GM18499 (cell line): Measurements from ENCODE around the gene SPEF1.

Source experiments
- ATAC-seq: cut with Tn5 transposase; IDR thresholded peaks from one replicate; pipeline ENCODE4 v1.9.1; 2021; ENCODE audit warnings: moderate number of reproducible peaks; ENCODE audit not compliant: insufficient read depth, unreplicated experiment

SPEF1 gene

GRCh38 chr20:3734111-3734843 lies 47.0 kb downstream of the SPEF1 start:
- no peak for ATAC-seq

- ATAC-seq: no peak
Measured at GRCh38 chr20:3733119-3733995, 47.9 kb downstream of the SPEF1 start.

GRCh38 chr20:3732327-3733118 lies 48.7 kb downstream of the SPEF1 start, which contains the start of gene HSPA12B:
Gene HSPA12B (plus strand): TSS chr20:3732685. CDS start chr20:3738675, 5,990 bp downstream.
- ATAC-seq: no peak

DNA sequence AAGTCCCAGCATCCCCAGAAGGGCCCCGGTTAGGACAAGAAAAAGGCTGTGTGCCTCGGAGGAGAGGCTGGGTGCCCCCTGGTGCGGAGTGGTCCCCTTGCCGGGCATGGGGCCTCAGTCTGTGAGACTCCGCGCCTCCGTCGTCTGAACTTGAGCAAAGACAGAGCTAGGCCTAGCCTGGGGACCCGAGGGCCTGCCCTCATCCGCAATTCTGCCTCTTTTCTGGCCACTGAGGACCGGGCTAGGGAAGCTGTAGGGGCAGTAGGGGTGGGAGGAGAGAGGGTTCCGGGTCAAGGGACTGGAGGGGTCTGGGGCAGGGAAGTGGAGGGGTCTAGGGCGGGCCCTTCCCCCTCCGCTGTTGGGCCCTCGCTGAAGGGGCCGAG lies 49.3 kb downstream of the SPEF1 start:
- no peak for ATAC-seq

- ATAC-seq: no peak
Measured at GRCh38 chr20:3730803-3731672, 50.2 kb downstream of the SPEF1 start.

DNA sequence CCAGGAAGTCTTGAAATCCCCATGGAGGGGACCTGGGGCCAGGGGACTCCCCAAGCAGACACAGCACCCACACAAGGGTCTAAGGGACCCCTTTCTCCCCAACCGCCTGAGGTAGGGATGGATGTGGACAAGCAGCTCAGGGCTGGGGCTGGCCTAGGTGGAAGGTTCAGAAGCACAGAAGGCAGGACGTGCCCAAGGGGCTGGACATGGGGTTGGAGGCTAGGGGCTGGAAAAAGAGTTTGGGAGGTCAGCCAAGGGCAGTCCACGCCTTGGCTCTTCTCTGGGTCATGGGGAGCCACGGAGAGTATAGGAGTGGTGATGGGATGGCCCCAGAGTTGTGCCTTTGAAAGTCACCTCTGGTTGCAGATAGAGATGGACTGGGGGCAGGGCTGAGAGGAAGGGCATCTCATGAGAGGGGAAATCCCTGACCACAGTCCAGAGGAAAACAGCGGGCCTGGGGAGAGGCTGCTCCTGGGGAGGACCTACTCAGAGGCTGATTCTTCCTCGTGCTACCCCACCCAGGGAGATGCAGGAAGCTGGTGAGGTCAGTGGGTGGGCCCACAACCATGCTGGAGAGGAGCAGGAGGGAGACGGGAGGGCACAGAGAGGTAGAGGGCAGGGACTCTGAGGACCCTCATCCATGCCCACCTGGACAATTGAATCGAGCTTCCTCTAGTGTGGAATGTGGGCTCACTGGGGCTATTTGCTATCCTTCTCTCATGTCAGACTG lies 51.3 kb downstream of the SPEF1 start:
- ATAC-seq: no peak

GRCh38 chr20:3729378-3729777 lies 51.9 kb downstream of the SPEF1 start:
- ATAC-seq: no peak

DNA sequence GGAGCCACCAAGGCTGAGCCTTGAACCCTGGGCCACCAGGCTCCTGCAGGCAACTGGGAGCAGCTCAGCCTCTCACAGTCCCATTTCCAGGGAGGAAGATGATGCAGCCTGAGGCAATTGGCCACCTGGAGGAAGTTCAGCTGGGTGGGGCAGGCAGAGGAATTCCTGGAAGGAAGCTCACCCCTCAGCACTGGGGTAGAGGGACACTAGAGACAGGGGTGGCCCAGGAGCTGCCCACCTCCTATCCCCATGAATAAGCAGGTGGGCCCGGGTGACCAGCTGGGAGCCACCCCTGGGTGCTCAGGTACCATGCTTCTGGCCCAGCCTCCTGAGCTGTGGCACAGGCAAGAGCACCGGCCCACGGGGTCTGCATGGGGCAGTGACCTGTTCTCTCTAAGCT lies 52.4 kb downstream of the SPEF1 start:
- no peak for ATAC-seq

- no peak for ATAC-seq
Measured at GRCh38 chr20:3728354-3728753, 52.9 kb downstream of the SPEF1 start.
